NCI-H1436 treated with DMSO at 0.1 percent for 48 hours (cell line): ENCODE data around the gene LGR6.

Experiments
- DNase-seq: peaks from one replicate; lab custom pipeline; 2025; lab: John Stamatoyannopoulos, UW

LGR6 gene

GRCh38 chr1:202291961-202292712 is 98.5 kb downstream of the LGR6 start:
- no peak for DNase-seq

- DNase-seq = no peak
Observed at GRCh38 chr1:202292773-202293172, 99.2 kb downstream of the LGR6 start.

DNA sequence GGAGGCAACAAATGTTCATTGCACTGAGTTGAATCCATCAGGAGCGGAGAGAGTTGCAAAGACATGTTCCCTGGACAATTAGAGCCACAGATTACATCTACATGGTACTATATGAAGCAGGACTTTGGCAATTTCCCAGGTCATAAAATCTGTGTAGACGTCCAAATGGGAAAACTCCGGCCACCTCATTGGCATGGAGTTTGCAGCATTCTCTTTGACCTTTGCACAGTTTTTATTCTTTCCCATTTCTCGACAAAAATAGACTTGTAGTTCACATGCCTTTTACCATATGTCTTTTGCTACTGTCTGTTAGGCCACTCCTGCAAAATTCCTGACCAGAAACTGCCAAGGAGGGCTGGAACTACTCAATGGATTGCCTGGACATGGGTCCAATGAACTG is 100.0 kb downstream of the LGR6 start:
- DNase-seq = no peak

DNA sequence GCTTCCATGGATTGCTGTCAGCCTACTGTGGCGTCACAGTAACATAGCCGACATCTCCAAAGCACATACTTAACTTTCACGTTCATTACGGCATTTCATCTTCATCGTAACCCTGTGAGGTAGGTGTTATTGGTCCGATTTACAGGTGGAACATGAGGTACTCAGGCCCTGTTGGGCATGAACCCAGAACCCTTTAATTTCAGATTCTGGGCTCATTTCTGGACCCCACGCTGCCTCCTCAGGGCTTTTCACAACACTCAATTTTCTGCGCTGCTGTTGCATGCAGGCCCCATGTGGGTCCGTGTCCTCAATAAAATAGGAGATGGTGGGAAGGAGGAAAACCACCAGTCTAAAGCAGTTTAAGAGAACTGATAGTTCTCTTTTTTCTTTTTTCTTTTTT is 108.6 kb downstream of the LGR6 start:
- no peak for DNase-seq

DNA sequence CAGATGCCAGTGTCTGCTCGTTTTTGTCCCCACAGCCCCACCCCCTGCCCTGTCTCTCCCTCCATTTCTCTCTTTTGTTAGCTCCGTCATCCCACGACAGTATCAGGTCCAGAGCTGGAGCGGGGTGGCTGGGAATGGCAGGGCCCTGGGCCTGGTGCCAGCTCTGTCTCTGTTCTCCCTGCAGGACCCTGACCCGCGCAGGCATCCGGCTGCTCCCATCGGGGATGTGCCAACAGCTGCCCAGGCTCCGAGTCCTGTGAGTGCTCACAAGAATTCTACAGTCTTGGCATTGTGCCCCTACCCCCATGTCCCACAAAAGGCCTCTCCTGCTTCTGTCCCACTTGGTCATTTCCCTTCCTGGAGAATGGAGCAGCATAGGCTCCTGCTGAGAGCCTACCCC is 110.8 kb downstream of the LGR6 start:
- DNase-seq = no peak

GRCh38 chr1:202305168-202305567 is 111.6 kb downstream of the LGR6 start:
- DNase-seq = no peak

DNA sequence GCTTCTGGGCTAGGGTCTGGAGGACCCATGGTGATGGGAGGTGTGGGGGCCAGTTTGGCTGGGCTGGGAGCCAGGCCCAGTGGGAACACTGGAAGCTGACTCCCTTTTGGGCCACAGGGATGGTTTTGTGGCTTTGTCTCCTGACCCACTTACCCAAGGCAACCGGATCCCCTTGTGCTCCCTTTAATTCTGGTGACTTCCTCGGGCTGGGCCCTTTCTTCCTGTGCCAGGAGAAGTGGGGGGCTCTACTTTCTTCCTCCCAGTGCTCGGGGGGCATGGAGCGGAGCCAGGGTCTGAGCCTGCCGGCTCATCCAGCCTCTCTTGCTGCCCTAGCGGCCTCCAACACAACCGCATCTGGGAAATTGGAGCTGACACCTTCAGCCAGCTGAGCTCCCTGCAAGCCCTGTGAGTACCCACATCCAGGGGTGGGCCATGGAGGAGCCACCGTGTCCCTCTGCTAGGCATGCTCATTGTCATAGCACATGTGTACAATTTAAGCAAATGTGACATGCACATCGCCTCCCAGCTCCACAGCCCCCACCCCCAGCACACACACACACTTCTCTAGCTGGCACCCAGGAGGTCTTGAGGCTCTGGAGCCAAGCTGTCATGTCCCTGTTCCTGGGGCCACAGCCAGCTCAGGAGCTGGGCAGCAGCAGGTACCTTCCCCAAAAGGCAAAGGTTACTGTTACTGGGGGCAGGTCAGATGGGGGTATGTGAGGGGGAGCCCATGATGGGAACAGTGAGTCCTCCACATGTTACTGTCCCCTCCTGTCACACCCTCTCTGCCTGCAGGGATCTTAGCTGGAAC is 113.1 kb downstream of the LGR6 start:
- no peak for DNase-seq

DNA sequence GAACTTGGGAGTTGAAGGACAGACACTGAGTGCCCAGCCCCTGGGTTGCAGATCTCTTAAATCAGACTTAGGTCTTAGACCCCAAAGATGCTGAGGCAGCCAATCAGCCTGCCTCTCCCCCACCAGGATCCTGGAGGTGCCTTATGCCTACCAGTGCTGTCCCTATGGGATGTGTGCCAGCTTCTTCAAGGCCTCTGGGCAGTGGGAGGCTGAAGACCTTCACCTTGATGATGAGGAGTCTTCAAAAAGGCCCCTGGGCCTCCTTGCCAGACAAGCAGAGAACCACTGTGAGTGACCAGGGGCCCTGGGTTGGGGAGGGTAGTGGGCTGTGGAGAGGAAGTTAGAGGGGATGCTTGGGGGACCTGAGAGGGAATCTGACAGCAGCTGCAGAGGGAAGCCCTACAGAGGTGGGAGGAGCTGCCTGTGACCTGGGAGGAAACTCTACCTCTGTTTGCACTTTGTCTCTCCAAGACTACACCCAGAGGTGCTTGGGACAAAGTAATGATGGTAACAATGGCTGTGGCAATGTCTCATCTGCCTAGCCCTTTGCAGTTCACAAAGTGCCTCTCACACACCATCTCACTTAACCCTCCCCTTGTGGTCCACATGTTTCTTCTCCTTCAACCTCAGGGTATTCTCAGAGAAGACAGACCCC is 116.6 kb downstream of the LGR6 start:
- DNase-seq = no peak

GRCh38 chr1:202310746-202311145 is 117.1 kb downstream of the LGR6 start:
- DNase-seq = no peak

DNA sequence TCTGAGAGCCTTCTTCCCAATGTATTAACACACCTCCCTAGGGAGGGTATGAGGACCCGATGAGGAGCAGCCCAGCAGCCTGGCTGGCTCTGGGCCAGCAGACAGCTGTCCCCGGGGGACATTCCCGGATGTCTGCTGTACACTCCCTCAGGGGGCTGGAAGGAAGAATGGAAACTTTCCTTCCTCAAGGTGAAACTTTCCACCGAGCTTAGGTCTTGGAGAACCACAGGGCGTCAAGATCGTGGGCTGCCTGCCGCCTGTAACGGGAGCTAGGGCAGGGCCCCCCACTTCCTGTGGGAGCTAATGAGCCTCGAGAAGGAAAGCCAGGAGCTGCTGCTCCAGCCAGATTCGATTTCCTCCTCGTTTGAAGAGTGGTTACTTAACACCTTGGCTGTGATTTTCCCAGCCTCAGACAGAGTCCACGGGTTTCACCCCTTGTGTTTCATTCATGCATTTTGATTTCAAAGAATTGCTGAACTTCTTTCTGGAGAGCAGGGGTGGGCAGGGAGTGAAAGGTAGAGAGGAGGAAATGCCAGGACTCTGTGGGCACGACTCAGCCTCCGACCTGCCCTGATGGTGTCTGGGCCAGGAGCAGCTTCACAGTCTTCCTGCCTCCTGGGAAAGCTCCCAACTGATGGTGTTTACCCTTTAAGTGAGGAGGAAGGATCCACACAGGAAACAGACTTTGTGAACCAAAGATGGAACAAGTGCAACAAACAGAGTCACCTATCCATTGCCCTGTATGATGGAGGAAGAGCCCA is 118.5 kb downstream of the LGR6 start:
- DNase-seq = no peak

GRCh38 chr1:202315576-202316168 is 122.1 kb downstream of the LGR6 start:
- peak; percentile 33 for DNase-seq

DNA sequence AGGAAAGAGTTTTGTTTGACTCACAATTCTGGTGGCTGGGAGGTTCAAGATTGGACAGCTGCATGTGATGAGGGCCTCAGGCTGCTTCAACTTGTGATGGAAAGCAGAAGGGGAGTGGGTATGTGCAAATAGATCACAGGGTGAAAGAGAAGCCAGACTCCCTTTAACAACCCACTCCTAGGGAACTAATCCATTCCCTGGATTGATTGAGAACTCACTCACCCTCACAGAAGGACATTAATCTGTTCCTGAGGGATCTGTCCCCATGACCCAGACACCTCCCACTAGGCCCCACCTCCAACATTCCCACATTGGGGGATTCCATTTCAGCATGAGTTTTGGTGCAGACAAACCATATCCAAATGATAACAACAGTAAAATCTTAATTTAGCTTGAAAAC is 122.6 kb downstream of the LGR6 start:
- no peak for DNase-seq

- no peak for DNase-seq
Observed at GRCh38 chr1:202317941-202318925, 124.6 kb downstream of the LGR6 start.

GRCh38 chr1:202319381-202320080 is 125.9 kb downstream of the LGR6 start:
- no peak for DNase-seq

- no peak for DNase-seq
Observed at GRCh38 chr1:202320081-202320405, 126.4 kb downstream of the LGR6 start.

GRCh38 chr1:202323731-202324130 is 130.1 kb downstream of the LGR6 start:
- DNase-seq = peak; percentile 72

DNA sequence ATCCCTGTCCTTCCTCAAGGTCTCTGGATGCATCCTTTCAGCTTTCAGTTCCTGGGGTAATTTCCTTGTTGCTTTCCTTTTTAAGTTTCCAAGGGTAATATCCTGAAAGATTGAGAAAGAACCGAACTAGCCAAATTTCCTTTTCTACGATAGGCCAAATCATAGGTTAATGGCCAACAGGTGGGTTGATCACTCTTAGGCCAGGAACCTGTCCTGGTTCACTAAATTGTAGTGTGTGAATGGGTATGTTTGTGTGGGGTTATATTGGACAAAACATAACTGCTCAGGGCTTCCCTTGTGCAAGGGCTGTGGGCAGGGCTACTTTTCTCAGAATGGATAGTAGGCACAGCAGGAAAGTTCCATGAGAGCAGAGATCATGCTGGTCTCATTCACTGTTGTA is 131.0 kb downstream of the LGR6 start:
- no peak for DNase-seq

GRCh38 chr1:202329891-202330290 is 136.3 kb downstream of the LGR6 start:
- no peak for DNase-seq

GRCh38 chr1:202333861-202334260 is 140.3 kb downstream of the LGR6 start:
- DNase-seq = no peak
